ENCODE data around the gene TUBB.
"Not testable (repeated sequence)": the region's sequence is repeated elsewhere in the genome, so short reads cannot be mapped to it uniquely, and the experiment has no call there.

Gene TUBB

DNA sequence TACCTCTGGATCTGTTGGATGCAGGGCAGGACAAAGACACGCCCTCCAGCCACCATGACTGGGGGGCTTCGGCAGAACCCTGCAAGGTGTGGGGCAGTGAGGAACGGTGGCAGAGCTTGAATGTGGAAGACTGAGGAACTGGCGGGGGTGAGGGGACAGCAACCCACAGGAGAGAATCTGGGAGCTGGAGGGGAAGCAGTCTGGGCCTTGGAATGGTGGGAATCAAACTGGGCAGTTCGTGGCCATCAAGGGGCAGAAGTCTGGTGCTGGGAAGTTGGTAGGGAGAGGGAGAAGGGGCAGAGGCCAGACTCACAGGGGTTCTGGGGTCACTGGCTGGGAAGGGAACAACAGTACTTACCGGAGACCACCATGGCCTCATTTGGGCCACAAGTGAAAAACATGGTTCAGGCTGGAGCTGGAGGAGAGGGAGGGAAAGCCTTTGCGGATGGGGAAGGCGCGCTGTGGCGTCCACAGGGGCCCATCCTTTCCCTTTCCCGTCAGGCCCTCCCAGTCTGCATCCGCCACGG, 21.7 kb downstream of the TUBB start:
- peak; percentile 21 for DNase-seq

DNA sequence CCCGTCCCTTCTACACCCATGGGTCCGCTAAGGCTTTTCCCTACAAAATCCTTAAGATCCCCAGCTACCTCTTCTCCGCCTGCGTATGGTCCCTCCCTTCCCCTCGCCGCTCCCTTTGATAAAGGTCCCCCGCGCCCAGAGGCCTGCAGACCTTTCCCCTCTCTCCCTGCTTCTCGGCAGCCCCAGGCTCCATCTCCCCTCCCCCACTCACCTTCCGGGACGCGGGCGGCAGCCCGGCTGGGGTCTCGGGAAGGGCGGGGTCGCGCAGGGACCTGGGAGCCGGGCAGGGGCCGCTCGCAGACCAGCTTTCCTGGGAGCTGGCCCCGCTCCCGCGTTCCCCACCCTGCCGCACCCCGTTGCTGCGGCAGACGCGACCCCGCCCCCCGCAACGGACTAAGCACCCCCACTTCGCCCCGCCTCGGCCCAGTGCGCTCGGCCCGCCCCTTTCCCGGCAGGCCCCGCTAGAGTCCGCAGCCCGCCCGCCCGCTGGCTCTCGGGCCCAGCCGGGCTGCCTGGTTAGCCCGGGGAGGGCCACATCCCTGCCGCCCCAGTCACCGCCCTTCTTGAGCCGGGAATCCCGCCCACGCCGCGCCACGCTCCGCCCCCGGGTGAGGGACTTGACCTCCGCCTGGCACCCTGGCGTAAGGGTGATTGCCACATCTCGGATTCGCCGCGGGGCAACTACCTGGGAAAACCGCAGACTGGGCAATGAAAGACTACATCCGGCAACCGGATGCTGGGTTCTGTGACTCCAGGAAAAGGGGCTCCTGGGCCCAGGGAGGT, 22.4 kb downstream of the TUBB start, which contains the start of gene FLOT1:
Gene FLOT1, minus strand, starts transcription at position 372 of the 783 bp plus-strand sequence. CDS start 498 bp downstream, outside the sequence.
- DNase-seq = peak; percentile 93

DNA sequence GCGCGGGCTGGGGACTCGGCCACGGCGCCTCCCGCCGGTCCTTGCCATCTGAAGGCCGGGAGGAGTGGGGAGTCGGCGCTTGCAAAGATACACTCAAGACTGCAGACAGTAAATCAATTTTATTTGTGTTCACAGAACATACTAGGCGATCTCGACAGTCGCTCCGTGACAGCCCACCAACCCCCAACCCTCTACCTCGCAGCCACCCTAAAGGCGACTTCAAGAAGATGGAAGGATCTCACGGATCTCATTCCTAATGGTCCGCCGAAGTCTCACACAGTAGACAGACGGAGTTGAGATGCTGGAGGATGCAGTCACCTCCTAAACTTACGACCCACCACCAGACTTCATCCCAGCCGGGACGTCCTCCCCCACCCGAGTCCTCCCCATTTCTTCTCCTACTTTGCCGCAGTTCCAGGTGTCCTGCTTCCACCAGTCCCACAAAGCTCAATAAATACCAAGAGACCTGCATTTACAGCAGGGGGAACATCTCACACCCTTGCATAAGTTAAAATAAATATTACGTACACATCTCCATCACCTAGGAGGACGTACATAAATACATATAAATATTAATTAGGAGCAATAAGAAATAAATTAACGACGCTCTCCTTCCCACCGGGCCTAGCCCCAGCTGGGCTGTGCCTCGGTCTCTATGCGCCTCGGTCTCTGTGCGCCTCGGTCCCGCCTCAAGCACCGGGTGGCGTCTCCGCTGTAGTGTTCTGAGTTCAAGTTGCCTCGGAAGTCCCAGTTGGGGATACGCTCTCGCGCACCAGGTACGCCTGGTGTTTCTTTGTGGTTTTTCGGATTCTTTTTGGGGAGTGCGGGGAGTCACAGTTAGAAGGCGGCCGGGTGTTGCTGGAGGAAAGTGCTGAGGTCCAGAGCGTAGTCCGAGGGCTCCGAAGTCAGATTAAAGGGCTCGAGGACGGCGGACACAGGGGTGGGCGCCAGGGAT, 23.2 kb downstream of the TUBB start:
- DNase-seq = peak; percentile 51

DNA sequence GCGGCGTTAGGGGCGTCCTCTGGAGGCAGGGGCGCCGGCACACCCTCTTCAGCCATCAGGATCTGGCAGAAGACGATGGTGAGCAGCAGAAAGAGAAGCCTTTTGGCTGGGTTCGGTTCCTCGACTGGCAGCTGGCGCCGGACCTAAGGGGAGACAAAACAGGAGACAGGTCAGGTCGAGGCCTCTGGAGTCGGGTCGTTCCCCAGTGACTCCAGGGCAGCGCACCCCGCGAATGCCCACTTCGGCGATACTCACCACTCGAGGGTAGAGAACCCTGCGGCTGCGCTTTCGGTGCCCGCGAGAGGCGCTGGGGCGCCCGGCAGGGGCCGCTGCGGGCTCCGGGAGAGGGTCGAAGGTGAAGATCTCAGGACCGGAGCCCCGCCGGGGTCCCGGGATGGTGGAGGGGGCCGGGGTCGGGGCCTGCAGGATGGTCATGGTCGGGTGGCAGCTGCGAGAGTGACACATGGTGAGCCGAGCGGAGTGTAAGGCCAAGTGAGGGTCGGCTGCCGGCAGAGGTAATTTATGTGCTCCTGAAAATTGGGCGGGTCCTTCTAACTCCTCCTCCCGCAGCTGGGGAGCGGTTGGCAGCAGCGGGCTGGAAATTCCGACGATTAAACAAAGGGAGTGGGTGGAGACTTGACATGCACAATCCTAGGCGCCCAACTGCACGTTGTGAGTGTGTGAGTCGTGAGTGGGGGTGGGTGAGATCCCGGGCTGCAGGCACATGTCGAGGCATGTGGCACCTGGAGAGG, 24.1 kb downstream of the TUBB start, which contains the start of gene IER3:
Gene IER3, minus strand, starts transcription at position 494 of the 752 bp plus-strand sequence. Its CDS starts 29 bp downstream, at position 465.
- peak; percentile 87 for DNase-seq

DNA sequence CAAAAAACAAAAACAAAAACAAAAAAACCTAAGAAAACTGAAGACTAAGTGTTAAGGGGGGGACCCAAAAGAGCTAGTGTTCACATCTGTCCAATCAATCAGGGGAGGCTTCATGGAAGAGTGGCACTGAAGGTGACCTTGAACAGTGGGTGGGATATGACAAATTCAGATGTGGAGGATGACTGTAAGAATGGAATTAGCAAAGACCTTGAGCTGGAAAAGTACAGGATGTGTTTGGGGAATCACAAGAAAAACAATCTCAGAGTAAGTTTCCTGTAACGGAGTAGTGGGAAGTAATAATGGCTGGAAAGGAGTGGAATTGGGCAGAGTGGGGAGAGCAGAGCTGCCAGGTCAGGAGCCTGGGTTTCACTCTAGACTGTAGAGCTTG, 27.1 kb downstream of the TUBB start:
- no peak for DNase-seq

DNA sequence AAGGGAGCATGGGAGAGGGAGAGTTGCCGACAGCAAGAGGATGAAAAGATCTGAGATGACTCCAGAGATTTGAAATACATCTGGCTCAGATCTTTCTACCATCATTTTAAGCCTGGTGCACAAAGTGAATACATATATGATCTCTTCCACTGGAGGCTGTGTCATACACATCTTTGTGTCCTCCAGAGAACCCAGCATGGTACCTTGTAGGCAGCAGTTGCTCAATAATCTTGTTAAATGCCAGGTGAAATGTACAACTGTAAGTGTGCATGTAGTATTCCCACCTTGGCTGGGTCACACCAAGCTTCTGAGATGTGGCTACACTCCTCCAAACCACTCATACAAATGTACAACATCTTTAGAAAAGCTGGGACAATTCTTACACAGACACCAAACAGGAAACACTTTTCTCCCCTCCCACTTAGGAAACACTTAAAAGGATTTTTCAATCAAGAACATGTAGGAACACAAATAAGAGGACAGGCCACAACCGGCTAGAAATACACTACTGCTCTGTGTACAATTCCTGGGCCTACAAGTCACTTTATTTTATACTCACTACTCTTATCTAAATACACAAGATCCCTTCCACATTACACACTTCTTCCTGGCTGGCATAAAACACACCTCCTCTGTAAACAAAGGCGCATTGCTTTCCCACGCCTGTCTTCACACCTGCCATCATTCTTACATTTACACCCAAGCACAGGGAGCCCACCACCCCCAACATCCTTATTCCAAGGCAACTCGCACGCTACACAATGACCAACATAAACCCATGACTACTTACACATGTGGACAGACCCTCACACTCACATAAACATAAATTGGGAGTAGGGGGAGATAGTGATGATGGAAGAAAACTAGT, 28.0 kb downstream of the TUBB start:
- no peak for DNase-seq

DNA sequence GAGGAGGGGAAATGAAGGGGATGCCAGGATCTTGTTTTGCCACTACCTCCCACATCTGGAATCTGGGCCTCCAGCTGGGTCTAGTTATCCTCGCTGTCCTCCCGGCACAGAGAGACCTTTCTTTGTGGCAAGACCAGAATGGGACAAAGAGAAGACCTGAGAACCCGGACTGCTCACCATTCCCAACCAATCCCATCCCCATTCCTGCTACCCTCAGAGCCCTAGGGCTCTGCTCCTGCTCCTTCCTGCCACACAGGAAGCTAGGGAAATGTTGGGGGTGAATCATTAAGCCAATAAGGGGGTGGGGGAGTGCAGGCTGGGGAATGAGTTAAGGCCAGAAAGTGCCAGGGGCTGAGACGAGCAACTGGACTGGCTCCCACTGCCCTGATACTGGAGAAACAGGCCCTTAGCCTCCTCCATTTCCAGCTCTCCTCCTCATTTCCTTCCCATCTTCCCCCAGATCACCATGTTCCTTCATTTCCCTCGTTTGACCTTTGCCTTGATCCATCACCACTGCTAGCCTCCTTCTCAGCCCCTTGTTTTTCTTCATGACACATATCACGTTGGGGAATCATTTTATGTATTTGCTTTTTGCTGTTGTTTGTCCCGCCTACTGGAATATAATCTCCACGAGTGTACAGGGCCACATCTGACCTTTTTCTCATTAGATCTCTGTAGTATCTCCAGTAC, 28.8 kb downstream of the TUBB start:
- no peak for DNase-seq

DNA sequence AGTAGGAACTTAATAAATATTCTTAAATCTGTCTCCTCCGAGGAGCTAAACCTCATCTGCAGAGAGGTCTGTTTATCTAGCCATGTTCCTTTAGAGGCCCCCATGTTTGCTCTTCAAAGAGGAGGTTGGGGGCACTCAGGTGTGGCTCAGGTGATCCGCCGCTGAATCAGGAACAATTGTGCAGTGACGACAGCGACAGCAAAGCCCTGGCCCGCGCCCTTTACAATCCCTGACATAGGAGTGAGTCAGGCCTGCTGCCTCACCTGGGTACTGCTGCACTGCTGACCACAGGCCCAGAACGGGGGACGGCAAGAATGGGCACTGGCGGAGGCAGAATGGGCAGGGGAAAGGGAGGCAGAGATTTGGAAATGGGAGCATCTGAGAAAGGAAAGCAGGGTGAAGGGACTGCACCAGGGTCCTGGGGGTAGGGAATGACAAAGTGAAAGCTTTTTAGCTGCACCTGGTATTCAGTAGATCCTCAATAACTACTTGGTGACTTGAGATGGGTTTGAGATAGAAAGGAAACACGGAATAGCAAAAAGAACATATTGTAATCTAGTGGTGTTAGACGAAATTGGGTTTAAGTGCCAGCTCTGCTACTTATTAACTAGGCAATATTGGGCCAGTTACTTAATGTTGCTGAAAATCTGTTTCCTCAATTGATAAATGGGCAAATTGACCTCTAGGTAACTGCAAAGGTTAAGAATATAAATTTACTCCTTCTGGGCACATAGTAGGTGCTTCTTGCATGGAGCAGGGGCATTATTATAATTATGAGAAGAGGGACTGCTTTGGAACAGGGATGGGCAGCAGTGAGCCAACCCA, 29.6 kb downstream of the TUBB start:
- no peak for DNase-seq

DNA sequence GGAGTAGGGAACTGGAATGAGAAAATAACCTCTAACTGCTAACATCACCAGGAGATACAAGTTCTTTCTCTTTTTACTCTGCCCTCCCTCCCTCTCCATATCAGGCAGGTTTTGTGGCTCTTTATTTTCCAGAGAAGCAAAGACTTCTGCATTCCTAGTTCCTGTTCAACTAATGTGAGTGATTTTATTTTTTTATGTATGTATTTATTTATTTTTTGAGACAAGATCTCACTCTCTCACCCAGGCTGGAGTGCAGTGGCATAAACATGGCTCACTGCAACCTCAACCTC, 30.2 kb downstream of the TUBB start:
- DNase-seq = no peak

DNA sequence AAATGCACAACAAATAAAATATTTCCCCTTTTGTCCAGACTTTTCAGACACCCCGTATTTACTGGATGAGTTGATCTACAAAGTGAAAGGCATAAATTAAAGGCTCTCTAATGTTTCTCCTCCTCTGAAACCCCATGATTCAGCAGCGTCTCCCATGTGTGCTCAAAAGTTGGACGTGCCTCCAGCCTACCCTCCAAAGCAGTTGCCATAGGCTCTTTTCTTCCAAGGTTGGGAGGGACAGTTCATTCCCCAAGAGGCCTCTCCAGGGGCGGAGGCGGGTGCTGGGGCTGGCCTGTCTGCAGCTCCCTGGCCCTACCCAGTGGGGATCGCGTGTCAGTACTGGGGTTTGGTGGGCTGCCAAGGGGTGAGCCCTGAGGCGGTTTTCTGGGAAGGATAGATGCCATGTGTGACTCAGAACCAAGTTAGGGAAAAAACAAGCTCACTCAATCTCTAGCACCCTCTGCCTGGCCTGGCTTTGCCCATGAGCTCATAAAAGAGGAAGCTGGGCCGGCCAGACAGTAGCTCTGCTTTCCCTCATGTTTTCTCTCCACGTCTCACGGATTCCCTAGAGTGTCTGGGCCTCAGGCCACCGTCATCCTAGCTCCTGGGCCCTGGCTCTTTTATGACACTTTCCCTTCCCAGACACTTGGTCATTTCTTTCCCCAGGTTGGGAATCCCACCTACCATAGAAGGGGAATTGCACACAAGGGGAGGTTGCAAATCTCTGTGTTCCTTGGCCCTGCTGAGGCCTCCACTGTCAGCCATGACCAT, 32.2 kb downstream of the TUBB start:
- DNase-seq = no peak

DNA sequence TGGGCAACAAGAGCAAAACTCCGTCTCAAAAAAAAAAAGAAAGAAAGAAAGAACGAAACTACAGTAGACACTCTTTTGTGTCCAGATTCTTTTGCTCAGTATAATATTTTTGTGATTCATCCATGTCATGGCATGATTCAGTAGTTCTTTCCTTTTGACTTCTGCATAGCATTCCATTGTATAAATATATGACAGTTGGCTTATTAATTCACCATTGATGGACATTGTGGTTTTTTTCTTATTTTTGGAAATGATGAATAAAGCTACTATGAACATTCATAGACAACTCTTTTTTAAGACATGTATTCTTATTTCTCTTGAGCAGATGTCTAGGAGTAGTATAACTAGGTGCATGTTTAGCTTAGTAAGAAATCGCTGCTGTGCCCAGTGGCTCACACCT, 34.5 kb downstream of the TUBB start:
- DNase-seq = no peak

DNA sequence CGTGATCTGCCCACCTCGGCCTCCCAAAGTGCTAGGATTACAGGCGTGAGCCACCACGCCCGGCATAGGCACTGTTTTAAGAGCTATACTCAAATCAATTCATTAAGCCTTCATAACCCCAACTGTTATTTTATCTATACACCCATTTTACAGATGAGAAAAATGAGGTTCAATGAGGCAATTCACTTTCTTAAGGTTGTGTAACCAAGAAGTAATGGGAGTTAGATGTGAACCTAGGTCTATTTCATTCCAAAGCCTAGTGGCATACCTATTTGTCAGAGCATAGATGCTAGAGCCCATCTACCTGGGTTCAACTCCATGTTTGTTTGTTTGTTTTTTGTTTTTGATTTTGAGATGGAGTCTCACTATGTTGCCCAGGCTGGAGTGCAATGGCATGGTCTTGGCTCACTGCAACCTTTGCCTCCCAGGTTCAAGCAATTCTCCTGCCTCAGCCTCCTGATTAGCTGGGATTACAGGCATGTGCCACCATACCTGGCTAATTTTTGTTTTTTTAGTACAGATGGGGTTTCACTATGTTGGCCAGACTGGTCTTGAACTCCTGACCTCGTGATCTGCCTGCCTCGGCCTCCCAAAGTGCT, 36.4 kb downstream of the TUBB start:
- not testable (repeated sequence) for DNase-seq

DNA sequence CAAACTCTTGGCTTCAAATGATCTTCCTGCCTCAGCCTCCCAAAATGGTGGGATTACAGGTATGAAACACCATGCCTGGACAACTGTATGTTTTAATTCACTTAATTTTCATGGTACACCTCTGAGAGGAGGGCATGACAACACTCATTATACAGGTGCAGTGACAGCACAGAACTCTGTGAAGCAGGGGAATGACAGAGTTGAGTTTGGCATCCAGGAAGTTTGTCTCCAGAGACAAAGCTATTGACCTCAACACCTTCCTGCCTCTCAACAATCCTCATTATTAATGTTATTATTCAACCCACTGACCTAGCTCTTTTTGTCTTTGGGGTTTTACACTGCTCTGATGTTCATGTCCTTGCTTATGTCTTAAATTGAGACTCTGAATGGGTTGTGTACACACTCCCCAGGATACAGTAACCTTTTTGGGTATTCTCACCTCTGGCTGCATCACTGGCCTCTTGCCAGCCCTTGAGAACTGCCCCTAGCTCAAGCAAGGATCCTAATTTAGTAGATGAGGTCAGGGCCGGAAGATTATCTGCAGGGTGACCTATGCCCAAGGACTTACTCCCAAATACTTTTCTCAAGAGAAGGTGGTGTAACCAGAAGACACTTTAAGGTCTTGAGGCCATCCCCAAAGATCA, 37.2 kb downstream of the TUBB start:
- DNase-seq = no peak

DNA sequence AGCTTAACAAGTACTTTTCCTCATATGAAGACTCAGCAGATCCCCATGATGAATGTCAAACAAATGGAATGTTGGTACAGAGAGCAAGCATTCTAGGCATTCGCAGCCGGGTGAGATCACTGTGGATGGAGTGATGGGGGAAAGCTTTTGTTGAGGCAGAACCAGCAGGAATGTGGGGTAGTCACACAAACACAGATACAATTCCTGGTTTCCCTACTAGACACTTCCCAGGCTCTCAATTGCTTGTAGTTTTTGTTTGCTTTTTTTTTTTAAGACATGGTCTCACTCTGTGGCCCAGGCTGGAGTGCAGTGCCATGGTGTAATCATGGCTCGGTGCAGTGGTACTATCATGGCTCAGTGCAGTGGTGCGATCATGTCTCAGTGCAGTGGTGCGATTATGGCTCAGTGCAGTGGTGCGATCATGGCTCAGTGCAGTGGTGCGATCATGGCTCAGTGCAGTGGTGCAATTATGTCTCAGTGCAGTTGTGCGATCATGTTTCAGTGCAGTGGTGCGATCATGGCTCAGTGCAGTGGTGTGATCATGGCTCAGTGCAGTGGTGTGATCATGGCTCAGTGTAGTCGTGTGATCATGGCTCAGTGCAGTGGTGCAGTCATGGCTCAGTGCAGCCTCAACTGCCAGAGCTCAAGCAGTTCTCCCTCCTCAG, 39.6 kb downstream of the TUBB start:
- DNase-seq = no peak

DNA sequence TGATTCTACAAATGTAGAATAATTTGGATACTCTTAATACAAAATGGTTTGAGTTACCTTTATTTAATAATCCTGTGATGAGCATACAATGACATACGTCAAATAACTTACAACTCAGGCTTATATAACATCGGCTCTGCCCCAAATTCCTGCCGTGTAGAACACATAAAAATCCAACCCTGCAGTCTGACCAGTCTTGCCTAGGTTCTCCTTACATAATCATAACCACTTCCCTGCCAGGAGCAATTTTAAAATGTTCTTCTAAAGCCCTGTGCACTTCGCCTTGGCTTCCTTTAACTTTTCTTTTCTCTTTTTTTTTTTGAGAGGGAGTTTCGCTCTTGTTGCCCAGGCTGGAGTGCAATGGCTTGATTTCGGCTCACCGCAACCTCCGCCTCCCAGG, 40.4 kb downstream of the TUBB start:
- no peak for DNase-seq

DNA sequence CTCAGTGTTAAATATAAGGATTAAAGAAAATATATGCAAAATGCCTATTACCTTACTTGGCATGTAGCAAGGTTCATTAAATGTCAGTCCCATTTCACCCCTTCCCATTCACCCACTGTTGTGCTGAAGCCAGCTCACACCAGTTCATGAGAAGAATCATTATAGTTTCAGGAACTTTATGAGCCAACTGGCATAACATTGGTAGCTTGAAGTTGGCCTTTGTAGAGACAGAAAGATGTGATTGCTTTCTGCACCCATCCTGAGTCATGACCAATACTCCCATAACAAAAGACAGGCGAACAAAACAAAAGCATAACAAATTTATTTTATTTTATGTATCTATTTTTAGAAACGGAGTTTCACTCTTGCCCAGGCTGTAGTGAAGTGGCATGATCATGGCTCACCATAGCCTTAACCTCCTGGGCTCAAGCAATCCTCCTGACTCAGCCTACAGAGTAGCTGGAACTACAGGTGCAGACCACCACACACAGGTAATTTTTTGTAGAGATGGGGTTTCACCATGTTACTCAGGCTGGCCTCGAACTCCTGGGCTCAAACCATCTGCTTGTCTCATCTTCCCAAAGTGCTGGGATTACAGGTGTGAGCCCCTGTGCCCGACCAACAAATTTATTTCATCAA, 41.8 kb downstream of the TUBB start:
- no peak for DNase-seq

DNA sequence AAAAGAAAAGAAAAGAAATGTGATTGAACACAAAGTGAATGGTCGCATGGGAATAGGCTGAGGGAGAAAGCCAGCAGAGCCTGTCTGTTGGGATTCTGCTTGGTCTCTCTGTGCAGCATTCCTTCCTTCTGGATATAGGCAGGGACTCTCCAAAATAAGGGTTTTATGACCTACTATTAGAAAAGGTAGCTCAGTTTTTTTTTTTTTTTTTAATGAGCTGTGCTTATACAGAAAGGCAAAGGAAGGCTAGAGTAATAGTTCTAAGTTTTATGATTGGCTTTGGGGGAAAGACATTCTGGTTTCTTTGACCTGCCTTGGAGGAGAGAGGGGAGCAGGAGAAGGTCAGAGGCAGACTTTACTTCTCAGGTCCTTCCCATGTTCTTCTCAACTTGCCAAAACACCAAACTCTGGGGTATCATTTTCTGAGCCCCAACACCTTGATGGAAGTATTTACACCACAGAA, 43.0 kb downstream of the TUBB start:
- no peak for DNase-seq
